Activated gamma-delta T cell treated with anti-CD3 and anti-CD28 coated beads, Interleukin-2, amount 50 U/mL, for 16 hours (primary cell): Measurements from ENCODE around the gene PRRC2C.
"Not testable (repeated sequence)": the region's sequence is repeated elsewhere in the genome, so short reads cannot be mapped to it uniquely, and the experiment has no call there.

ENCODE experiments used
- DNase-seq: peaks from one replicate; pipeline ENCODE4 v3.0.0-alpha.2; 2020; ENCODE audit warnings: low read depth

Gene PRRC2C

DNA sequence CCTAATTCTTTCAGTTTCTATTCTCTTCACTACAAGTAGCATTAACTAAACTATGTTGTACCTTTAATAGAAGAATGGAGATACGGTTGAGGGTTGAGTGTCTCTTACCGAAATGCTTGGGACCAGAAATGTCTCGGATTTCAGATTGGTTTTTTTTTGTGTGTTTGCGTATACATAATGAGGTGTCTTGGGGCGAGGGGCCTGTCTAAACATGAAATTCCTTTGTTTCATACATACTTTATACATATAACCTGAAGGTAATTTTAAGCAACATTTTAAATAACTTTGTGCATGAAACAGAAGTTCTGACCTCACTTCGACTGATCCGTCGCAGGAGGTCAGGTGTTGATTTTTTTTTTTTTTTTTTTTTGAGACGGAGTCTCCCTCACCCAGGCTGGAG is 100.4 kb downstream of the PRRC2C start:
- no peak for DNase-seq

DNA sequence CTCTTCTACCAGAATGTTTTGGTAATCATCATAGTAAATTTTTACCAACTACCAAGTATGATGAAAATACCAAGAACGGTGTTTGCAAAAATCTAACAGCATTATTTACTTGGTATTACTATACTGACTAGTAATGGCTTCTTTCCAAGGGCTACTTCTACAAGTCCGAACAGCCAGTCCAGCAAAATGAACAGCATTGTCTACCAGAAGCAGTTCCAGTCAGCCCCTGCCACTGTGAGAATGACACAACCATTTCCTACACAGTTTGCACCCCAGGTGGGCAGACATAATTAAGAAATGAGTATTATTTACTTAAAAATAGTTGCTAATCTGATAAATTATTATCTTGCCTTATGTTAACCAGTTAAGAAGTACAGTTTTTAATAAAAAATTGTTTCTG is 102.9 kb downstream of the PRRC2C start:
- no peak for DNase-seq

DNA sequence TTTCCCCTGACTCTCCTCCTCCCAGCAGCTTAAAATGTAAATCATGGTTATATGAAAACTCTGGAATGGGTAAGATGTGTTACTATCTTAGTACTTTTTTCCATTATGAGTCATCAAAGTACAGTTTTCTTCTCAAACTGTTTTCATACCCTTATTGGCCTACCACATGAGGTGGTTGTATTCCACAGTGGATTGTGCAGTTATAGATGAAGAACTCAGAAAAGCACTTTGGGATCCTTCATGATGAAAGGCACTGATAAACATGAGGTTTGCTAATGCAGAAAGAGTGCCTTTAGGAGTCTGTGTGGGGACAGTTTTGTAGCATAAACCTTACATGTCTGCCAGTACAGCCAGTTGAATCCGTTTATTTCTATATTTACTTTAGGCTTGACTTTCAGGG is 104.7 kb downstream of the PRRC2C start:
- no peak for DNase-seq

DNA sequence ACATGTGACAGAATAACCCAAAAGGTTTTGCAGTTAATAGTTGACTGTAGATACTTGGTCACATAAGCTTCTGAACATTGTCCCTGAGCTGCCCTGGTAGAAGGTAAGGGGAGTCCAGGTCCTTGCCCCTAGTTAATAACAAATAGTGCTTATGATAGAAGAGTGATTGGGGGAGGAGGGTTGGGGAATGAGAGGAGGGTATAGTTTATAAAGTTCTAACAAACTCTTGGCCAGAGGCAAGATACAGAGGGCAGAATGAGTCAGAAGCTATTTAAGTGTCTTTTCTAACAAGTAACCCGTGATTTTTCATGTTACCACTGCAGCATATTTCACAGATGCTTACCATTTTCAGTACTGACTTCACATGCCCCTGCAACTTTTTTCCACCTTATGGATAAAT is 110.0 kb downstream of the PRRC2C start:
- DNase-seq, result no peak

DNA sequence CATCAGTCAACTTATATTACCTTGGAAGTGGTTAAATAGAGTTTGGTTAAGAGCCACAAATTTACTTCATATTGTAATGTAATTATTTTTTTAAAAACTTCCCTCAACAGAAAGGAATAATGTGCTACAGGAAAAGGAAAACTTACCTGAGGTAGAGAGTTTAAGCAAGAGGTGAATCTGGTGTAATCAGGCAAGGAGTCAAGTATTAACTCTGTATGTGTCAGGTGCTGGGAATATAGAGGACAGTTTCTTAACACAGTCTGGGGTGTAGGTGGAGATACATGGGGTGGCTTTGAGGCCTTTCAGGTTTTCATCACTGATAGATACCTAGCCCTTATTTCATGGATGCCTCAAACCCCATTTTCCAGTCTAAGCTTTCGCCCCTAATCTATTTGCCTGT is 110.8 kb downstream of the PRRC2C start:
- DNase-seq, result no peak

DNA sequence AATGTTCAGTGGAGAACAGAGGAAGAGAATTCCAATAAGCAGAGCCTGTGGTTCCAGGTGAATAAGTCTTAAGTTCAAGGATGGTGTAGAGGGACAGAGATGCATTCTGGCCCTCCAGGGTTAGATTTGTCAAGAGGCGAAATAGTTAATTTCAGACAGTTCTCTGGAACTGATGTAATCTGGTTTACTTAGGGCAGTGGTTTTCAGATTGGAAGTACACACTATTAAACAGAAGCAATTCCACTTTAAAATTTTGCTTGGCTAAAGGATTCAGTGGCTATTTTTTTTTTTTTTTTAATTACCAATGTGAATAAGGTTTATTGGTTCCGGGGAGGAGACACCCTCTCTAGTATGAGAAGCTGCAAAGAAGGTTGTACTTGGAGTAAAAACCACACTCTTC is 111.4 kb downstream of the PRRC2C start:
- no peak for DNase-seq

DNA sequence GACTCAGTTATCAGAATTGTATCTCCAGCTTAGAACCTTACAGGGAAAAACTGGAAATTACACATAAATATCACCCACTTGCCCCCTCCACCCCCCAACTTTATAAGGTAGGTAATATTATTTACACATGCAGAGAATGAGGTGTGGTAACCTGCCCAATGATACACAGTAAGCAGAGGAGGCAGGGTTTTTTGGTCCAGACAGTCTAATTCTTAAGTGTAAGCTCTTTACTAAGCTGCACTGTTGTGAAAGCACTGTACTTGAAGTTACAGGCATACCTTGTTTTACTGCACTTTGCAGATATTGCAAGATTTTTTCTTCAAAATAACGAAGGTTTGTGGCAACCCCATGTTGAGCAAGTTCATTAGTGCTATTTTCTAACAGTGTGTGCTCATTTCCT is 111.9 kb downstream of the PRRC2C start:
- no peak for DNase-seq

DNA sequence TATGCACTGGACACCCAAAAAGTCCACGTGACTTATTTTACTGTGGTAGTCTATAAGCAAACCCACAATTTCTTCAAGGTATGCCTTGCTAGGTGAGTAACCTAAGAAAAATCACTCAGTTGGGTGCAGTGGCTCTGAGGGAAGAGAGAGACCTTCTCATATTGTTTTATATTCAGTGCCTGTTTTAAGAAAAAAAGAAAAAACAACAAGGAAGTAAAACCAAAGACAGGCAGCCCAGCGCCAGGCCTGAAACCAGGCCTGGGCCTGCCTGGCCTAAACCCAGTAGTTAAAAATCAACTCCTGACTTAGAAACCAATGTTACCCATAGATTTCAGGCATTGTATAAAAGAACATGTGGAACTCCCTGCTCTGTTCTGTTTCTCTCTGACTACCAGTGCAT is 115.0 kb downstream of the PRRC2C start:
- not testable (repeated sequence) for DNase-seq

DNA sequence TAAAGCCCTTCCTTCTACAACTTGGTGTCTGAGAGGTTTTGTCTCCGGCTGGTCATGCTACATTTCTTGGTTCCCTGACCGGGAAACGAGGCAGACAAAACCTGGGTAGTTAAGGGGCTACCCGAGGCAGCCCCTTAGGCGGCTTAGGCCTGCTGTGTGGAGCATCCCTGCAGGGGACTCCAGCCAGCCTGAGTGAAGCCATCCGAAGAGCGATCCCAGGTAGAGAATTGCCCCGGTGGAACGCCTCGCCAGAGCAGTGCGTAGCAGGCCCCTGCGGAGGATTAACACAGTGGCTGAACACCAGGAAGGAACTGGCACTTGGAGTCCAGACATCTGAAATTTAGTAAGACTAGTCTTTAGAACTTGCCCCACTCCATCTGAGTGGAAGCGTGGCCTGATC is 115.5 kb downstream of the PRRC2C start:
- DNase-seq, result no peak

DNA sequence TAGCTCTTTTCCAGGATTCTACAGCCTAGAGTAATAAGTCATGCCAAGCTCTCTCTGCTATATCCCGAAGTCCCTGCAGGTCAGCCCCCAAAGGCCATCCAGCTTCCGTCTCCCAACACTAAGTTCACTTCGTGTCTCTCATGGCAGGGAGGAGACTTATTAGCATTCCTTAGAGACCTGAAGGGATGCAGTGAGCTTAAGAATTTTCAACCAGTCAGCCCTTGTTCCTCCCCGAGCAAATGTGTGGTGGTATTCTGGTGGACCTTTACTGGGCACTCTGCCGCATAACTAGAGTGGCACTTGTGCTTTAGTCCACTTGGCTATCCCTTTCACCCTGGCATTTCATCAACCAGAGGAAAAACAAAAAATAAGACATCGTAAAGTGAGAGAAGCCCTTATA is 117.7 kb downstream of the PRRC2C start:
- DNase-seq, result not testable (repeated sequence)

DNA sequence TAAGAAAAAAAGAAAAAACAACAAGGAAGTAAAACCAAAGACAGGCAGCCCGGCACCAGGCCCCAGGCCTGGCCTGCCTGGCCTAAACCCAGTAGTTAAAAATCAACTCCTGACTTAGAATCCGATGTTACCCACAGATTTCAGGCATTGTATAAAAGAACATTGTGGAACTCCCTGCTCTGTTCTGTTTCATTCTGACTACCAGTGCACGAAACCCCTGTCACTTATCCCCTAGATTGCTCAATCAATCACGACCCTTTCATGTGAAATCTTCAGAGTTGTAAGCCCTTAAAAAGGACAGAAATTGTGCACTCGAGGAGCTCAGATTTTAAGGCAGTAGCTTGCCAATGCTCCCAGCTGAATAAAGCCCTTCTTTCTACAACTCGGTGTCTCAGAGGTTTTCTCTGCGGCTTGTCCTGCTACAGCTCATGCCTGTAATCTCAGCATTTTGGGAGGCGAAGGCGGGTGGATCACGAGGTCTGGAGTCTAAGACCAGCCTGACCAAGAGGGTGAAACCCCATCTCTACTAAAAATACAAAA is 121.1 kb downstream of the PRRC2C start:
- no peak for DNase-seq

DNA sequence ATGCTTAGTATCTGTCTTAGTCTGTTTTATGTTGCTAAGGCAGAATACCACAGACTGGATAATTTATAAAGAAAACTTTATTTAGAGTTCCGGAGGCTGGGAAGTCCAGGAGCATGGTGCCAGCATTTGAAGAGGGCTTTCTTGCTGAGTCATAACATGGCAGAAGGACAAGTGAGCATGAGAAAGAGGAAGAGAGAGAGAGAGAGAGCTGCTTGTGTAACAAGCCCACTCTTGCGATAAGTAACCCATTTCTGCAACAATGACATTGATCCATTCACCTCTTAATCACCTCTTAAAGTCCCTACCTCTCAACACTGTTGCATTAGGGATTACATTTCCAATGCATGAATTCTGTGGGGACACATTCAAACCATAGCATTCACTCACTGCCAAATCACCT is 125.1 kb downstream of the PRRC2C start:
- DNase-seq, result no peak

DNA sequence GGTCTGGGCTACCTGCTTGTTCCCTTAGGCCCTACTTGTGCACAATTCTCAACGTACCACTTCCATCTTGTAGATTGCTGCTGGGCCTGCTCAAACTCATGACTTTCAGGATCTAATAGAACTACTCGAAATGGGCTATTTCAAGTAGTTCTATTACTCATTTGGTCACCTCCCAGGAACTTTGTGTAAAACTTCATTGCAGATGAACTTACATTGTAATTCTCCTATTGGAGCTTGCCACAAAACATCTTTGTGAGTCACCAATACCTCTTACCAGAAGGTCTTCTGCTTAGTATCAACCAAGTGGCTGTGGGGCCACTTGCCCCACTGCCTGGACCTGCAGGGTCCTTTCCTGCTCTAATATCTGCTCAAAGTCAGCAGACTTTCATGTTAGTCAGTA is 126.0 kb downstream of the PRRC2C start:
- DNase-seq, result no peak

DNA sequence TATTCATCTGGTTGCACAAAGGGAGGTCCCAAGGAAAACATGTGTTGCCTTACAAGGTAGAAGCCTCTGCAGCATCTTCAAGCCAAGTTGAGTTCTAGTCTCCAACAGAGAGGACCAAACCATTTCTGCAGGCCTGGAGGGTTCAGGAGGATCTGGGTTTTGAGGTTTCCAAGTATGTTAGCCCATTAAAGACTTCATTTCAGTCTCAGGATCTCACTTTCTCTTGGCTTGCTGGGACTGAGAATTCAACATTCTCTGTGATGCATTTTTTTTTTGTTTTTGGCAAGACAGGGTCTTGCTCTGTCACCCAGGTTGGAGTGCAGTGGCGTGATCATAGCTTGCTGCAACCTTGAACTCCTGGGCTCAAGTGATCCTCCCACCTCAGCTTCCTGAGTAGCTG is 128.0 kb downstream of the PRRC2C start:
- DNase-seq, result no peak

DNA sequence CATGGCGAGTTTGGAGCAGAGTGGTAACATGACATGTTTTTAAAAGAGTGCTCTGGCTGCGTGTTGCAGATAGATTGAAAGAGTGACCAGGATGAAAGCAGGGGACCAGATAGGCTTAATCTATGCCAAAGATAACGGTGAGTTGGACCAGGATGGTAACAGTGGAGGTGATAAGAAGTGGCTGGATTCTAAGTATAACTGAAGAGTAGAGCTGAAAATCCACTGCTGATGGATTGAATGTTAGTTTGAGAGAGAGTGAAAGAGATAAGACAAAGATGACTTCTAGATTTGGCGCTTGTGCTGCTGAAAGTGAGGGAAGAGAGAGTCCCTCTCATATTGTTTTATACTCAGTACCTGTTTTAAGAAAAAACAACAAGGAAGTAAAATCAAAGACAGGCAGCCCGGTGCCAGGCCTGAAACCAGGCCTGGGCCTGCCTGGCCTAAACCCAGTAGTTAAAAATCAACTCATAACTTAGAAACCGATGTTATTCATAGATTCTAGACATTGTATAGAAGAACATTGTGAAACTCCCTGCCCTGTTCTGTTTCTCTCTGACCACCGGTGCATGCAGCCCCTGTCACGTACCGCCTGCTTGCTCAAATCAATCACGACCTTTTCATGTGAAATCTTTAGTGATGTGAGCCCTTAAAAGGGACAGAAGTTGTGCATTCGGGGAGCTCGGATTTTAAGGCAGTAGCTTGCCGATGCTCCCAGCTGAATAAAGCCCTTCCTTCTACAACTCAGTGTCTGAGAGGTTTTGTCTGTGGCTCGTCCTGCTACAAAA is 130.0 kb downstream of the PRRC2C start:
- not testable (repeated sequence) for DNase-seq

DNA sequence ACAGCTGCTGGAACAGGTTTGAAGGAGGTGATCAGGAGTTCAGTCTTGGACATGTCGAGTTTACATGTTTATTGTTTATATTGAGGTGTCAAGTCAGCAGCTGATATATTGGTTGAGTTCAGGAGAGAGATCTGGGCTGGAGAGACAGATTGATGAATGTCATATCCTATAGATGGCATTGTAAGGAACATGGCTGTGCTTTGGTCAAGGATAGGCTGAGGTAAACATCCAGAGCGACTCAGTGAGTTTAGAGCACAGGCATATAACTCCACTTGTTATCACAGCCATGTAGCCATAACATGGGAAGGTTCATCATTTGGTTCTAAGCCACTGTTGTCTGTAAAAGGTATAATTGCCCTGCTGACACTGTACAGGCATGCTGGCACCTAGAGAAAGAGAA is 131.3 kb downstream of the PRRC2C start:
- DNase-seq, result no peak

DNA sequence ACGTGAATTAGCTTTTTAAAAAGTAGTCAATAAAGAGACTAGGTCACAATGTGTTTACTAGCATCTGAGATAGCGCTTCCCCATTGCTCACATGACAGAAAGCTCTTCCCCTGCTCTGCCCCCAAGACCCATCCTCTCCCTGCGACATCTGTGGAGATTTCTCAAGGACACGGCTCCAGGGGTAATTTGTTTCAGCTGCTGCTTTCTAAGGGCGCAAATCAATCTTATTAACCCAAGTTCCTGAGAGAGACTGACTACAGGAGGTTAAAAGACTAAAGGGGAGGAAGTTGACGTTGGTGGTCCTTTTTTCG is 136.8 kb downstream of the PRRC2C start, which contains the start of gene MYOCOS:
MYOCOS (plus strand) TSS at position 92 of the 311 bp plus-strand sequence. CDS start 1,641 bp downstream, outside the sequence.
- DNase-seq, result no peak

DNA sequence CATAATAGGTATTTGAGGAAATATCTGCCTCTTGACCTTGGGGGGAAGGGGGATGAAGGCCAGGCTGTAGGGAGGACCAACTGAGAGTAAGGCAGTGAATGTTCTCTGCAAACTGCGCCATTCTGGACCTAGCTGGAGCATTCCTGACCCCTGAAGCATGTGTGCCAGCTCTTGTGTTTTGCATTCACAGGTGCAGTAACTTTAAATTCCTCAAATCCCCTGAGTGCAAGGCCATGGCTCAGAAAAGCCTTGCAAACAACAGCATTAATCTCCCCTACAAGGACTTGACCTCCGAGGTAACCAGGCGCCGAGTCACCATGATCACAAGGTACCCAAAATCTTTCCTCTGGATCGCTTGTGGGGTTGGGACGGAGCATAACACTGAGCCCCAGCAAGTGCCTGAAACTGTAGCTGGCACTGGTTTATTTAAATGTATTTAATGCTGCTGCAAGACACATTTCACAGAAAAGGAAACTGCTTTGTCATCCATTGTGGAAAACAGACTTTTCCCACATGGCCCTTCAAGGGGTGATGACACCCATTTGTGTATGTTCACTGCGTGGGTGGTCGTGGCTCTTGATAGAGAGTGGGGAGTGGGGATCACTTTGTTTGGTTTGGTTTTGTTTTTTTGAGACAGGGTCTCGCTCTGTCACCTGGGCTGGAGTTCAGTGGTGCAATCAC is 138.5 kb downstream of the PRRC2C start:
- DNase-seq, result no peak

DNA sequence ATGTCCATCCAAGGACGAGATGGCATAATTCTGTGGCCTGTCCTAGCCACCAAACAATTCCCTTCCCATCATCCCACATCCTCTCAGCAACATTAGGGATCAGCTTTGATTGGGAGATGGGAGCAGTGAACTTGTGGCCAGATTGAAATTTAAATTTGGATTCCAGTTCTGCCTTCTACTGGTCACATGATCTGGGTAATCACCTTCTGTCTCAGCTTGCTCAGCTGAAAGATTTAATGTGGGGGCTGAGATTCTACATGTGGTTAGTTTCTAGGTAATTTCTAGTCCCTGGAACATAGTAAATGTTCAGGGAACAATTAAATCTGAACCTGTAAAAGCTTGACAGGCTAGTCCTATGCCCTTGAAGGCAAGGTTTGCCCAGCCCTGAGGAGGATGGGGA is 139.9 kb downstream of the PRRC2C start:
- DNase-seq, result no peak

DNA sequence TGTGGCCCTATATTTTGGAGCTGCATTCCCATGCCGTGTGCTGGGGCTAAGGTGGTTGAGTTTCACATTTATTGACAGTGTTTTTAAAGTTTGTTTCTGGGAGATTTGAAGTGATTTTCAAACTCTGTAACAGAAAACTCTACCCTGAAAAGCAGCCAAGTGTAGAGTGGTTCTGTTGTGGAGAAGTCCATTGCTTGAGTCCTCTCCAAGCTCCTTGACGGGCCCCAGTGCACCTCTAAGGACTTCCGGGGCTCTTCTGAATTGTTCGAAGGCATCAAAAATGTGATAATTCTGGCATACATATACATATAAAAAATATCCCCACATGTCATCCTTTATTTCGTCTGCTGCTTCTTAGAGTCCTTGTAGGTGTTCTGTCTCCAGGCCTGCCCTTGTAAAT is 141.7 kb downstream of the PRRC2C start:
- DNase-seq, result no peak

DNA sequence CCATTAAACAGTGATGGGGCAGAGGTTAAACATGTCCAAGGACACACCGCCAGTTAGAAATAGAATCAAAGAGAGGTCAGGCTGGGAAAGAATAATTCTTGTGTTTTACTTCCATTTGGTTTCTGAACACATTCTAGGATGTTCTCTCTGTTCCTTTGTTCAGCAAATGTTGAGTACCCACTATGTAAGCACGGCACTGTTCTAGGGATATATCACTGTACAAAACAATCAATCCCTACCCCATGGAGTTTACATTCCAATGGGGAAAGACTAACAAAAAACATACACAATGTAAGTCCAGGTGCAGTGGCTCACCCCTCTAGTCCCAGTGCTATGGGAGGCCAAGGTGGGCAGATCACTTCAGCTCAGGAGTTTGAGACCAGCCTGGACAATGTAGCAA is 142.9 kb downstream of the PRRC2C start:
- DNase-seq, result no peak

DNA sequence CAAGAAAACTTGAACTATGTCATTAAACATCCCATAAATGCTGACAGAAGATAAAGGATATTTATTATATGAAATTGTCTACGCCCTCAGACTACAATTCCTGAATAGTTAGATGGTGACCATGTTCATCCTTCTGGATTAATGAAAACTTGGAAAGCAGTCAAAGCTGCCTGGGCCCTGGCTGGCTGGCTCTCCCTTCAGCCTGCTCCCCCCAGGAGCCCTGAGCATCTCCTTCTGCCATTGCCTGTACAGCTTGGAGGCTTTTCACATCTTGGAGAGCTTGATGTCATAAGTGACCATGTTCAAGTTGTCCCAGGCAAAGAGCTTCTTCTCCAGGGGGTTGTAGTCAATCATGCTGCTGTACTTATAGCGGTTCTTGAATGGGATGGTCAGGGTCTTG is 150.3 kb downstream of the PRRC2C start:
- DNase-seq, result no peak

DNA sequence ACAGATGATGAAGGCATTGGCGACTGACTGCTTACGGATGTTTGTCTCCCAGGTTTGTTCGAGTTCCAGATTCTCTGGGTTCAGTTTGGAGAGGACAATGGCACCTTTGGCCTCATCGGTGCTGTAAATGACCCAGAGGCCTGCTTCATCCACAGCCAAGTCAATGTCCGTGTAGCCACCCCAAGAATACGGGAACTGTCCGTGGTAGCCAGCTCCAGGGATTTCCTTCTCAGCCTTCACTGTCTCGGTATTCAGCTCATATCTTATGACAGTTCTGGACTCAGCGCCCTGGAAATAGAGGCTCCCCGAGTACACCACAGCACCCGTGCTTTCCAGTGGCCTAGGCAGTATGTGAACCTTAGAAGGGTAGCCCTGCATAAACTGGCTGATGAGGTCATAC is 150.8 kb downstream of the PRRC2C start:
- DNase-seq, result no peak
